ENCODE results near the gene DLG5.

GRCh38 chr10:77862595-77862994, 64.0 kb downstream of the DLG5 start:
- TF ChIP-seq CTCF (IDR thresholded peaks at IDR 0.05; ENCODE audit: insufficient read depth, low read length, poor library complexity, severe bottlenecking) (no peak), EZH2phosphoT487 (conservative IDR thresholded peaks at IDR 0.05; ENCODE audit: low read length) (no peak)

Data from SU-DHL-6 (cell line).